Osteoblast (primary cell): Measurements from ENCODE around the gene KLHL28. TPM values are rescaled to one million over a fixed set of nuclear protein-coding genes. Genes with fewer than 3 reads are reported as not detected.

ENCODE experiments used
- total RNA-seq: library from RNA; depleted of rRNA; stranded (reverse); fragments of >200 nt; gene quantifications from 2 replicates; pipeline ENCODE4 v1.2.3, GENCODE V29; 2012

KLHL28 gene
- total RNA-seq, 1 donor = 11.9 TPM

Other genes with a start within 250 kb of the KLHL28 start
- 25.6 and 27.1 TPM in 2 replicates for gene TOGARAM1, start 243 bp upstream of the KLHL28 start, total RNA-seq
- 35.1 and 35.9 TPM in 2 replicates for gene PRPF39, start 122.2 kb upstream of the KLHL28 start, total RNA-seq
- gene FKBP3, start 172.5 kb upstream of the KLHL28 start, total RNA-seq = 17.4 and 17.7 TPM in 2 replicates
- gene FANCM, start 174.0 kb upstream of the KLHL28 start, total RNA-seq = 6.2 and 6.8 TPM in 2 replicates